Measurements from ENCODE around the gene AADACL2.

DNA sequence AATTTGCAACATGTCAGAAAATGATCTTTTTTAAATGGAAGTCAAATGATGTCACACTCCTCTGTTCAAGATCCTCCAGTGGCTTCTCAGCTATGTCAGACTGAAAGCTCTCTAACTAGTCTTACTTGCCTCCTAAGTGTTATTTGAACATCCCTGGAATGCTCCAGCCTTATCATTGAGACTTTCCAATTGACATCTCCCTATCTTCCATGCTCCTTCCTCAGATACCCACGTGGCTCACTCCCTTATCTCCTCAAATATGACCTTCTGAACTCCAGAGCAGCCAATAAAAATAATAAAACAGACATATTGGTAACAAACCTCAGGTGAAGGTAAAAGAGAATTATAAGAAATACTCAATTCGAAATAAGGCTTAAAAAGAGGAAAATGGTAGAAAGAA lies 54.7 kb downstream of the AADACL2 start:
- TF ChIP-seq, protein P1, sequence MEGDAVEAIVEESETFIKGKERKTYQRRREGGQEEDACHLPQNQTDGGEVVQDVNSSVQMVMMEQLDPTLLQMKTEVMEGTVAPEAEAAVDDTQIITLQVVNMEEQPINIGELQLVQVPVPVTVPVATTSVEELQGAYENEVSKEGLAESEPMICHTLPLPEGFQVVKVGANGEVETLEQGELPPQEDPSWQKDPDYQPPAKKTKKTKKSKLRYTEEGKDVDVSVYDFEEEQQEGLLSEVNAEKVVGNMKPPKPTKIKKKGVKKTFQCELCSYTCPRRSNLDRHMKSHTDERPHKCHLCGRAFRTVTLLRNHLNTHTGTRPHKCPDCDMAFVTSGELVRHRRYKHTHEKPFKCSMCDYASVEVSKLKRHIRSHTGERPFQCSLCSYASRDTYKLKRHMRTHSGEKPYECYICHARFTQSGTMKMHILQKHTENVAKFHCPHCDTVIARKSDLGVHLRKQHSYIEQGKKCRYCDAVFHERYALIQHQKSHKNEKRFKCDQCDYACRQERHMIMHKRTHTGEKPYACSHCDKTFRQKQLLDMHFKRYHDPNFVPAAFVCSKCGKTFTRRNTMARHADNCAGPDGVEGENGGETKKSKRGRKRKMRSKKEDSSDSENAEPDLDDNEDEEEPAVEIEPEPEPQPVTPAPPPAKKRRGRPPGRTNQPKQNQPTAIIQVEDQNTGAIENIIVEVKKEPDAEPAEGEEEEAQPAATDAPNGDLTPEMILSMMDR (IDR thresholded peaks at IDR 0.05): no peak
- TF ChIP-seq POLR2A (IDR thresholded peaks at IDR 0.05): no peak

All from heart left ventricle (tissue), 13 donors.